PC-3 (cell line): ENCODE results near the gene TEAD3. TPM values are rescaled to one million over a fixed set of nuclear protein-coding genes. Genes with fewer than 3 reads are reported as not detected.

Experiments
- ATAC-seq: fragments of 200-7000 bp; cut with Tn5 transposase; 2 replicates; pipeline ENCODE4 v1.9.1; 2020; ENCODE audit warnings: mild to moderate bottlenecking, moderate library complexity
- BruUV-seq: library from RNA; stranded (reverse); fragments of 400-500 nt; replicated peaks from 2 replicates; lab custom pipeline; 2021; lab: Mats Ljungman, UMichigan
- CTCF ChIA-PET: fragments of 300-600 bp; sonication (Branson Sonifier 250); formaldehyde crosslinking; loops from one replicate; lab custom pipeline; 2022; ENCODE audit warnings: antibody characterized with exemption; lab: Charles Lee
- POLR2A ChIA-PET: fragments of 300-600 bp; sonication (Branson Sonifier 250); formaldehyde crosslinking; loops from one replicate; lab custom pipeline; 2022; ENCODE audit warnings: antibody characterized with exemption; ENCODE audit not compliant: unreplicated experiment; lab: Charles Lee
- DNase-seq: peaks from one replicate; pipeline ENCODE4 v3.0.0-alpha.2; 2015
- H2AFZ ChIP-seq: fragments of 300-600 bp; sonication (generic); 2 replicates; pipeline ENCODE4 v1.6.0; 2016; ENCODE audit warnings: antibody characterized with exemption, low read length
- H3F3A ChIP-seq: fragments of 300-600 bp; sonication (generic); one replicate; pipeline ENCODE4 v1.6.0; 2017; ENCODE audit warnings: antibody characterized with exemption, low read length, control low read depth, mild to moderate bottlenecking; ENCODE audit not compliant: unreplicated experiment
- H3K27ac ChIP-seq: fragments of 300-600 bp; sonication (generic); 2 replicates; pipeline ENCODE4 v1.5.1; 2016; ENCODE audit warnings: mild to moderate bottlenecking, low read length
- H3K27me3 ChIP-seq: fragments of 300-600 bp; sonication (generic); 2 replicates; pipeline ENCODE4 v1.6.1; 2016; ENCODE audit warnings: low read length, mixed read lengths
- H3K36me3 ChIP-seq: fragments of 300-600 bp; sonication (generic); 2 replicates; pipeline ENCODE4 v1.6.1; 2016; ENCODE audit warnings: low read depth, mixed run types, low read length, mixed read lengths
- H3K4me1 ChIP-seq: fragments of 300-600 bp; sonication (generic); 2 replicates; pipeline ENCODE4 v1.5.1; 2016; ENCODE audit warnings: low read length; ENCODE audit not compliant: insufficient read depth
- H3K4me2 ChIP-seq: fragments of 300-600 bp; sonication (generic); 2 replicates; pipeline ENCODE4 v1.6.0; 2016; ENCODE audit warnings: low read length
- H3K4me3 ChIP-seq: fragments of 300-600 bp; sonication (generic); 2 replicates; pipeline ENCODE4 v1.5.1; 2016; ENCODE audit warnings: mild to moderate bottlenecking, low read length, mixed read lengths
- H3K79me2 ChIP-seq: fragments of 300-600 bp; sonication (generic); 2 replicates; pipeline ENCODE4 v1.6.1; 2017; ENCODE audit warnings: low read length, mixed read lengths
- H3K9ac ChIP-seq: fragments of 300-600 bp; sonication (generic); 2 replicates; pipeline ENCODE4 v1.6.0; 2016; ENCODE audit warnings: mild to moderate bottlenecking, low read length
- H3K9me2 ChIP-seq: fragments of 300-600 bp; sonication (generic); replicated peaks from 2 replicates; pipeline ENCODE4 v1.6.1; 2016; ENCODE audit warnings: mixed run types, low read length, mixed read lengths
- H3K9me3 ChIP-seq: fragments of 300-600 bp; sonication (generic); 2 replicates; pipeline ENCODE4 v1.6.1; 2016; ENCODE audit warnings: low read length, mixed read lengths
- H4K20me1 ChIP-seq: fragments of 300-600 bp; sonication (generic); 2 replicates; pipeline ENCODE4 v1.6.1; 2016; ENCODE audit warnings: low read length, mixed read lengths
- EZH2 ChIP-seq: fragments of 300-600 bp; sonication (generic); IDR thresholded peaks from one replicate; pipeline ENCODE4 v1.6.1; 2017; ENCODE audit warnings: antibody characterized with exemption, mild to moderate bottlenecking, low read length; ENCODE audit not compliant: unreplicated experiment
- EZH2phosphoT487 ChIP-seq: fragments of 300-600 bp; sonication (generic); IDR thresholded peaks from 2 replicates; pipeline ENCODE4 v1.6.1; 2018; ENCODE audit warnings: mild to moderate bottlenecking, antibody characterized with exemption, low read length, borderline replicate concordance
- intact Hi-C: fragments of 100-400 bp; cut with micrococcal nuclease; formaldehyde crosslinking; loops from 2 replicates; pipeline ENCODE4 v1.9.0; 2023
- total RNA-seq: library from RNA; depleted of rRNA; stranded (reverse); fragments of >200 nt; gene quantifications from 2 replicates; pipeline ENCODE4 v1.2.3, GENCODE V29; 2014
- TF ChIP-seq, protein P1 (sequence below): fragments of 300-600 bp; sonication (generic); conservative IDR thresholded peaks from 2 replicates; pipeline ENCODE4 v1.5.1; 2017; ENCODE audit warnings: antibody characterized with exemption, low read depth, mild to moderate bottlenecking, low read length

The TEAD3 gene
- total RNA-seq, 1 experiment from 2014 or later = 9.2 TPM

DNA sequence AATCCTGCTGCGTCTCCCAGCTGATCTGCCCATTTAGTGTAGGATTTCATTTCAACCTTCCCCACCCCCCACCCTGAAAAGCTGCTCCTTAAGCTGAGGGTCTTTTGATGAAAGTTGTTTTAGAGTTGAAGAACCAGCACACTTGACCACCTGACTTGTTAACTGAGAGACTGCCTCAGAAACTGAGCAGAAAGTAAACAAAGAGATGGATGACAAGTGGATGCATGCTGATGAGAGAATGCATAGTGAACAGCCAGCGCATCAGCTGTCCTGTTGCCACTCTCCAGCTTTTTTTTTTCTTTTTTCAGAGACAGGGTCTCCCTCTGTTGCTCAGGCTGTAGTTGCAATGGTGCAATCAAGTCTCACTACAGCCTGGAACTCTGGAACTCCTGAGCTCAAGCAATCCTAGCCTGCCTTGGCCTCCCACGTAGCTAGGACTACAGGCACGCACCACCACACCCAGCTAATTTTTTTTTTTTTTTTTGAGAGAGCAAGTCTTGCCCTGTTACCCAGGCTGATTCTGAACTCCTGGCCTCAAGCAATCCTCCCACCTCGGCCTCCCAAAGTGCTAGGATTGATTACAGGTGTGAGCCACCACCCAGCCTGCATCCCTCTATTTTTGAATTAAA is 19.2 kb downstream of the TEAD3 start:
- H3K4me3 ChIP-seq = no peak overlapping the region
- peaks cover 10% of the 10 kb centered on the region; the same call in 1 of the 2 replicates for H4K20me1 ChIP-seq
- H3K4me1 ChIP-seq = no peaks in the 10 kb centered on the region
- ATAC-seq (no peak), DNase-seq (no peak)
- H2AFZ ChIP-seq = no peak overlapping the region
- intact Hi-C loops = no loop called here
- H3F3A ChIP-seq = peaks cover 12% of the 10 kb centered on the region
- no peak overlapping the region for H3K9ac ChIP-seq
- TF ChIP-seq EZH2phosphoT487 (no peak), EZH2 (no peak)
- TF ChIP-seq, protein P1, sequence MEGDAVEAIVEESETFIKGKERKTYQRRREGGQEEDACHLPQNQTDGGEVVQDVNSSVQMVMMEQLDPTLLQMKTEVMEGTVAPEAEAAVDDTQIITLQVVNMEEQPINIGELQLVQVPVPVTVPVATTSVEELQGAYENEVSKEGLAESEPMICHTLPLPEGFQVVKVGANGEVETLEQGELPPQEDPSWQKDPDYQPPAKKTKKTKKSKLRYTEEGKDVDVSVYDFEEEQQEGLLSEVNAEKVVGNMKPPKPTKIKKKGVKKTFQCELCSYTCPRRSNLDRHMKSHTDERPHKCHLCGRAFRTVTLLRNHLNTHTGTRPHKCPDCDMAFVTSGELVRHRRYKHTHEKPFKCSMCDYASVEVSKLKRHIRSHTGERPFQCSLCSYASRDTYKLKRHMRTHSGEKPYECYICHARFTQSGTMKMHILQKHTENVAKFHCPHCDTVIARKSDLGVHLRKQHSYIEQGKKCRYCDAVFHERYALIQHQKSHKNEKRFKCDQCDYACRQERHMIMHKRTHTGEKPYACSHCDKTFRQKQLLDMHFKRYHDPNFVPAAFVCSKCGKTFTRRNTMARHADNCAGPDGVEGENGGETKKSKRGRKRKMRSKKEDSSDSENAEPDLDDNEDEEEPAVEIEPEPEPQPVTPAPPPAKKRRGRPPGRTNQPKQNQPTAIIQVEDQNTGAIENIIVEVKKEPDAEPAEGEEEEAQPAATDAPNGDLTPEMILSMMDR = no peak
- no peaks in the 10 kb centered on the region for H3K27me3 ChIP-seq
- H3K9me2 ChIP-seq = no peaks in the 10 kb centered on the region
- H3K27ac ChIP-seq = no peak overlapping the region
- POLR2A ChIA-PET = interaction anchor here (0.6 kb wide), 1 partner anchor 159 kb away, joined by 4 read pairs; no protein-coding TSS in a partner anchor
- no peak overlapping the region for H3K4me2 ChIP-seq
- no peaks in the 10 kb centered on the region for H3K9me3 ChIP-seq
- BruUV-seq = no TSS peak
- CTCF ChIA-PET = no interaction called here
- no peaks in the 10 kb centered on the region for H3K79me2 ChIP-seq
- peaks cover 6% of the 10 kb centered on the region; the same call in 1 of the 2 replicates for H3K36me3 ChIP-seq

GRCh38 chr6:35477028-35477427 is 19.9 kb downstream of the TEAD3 start:
- H3F3A ChIP-seq = peaks cover 15% of the 10 kb centered on the region
- H3K9me3 ChIP-seq = no peaks in the 10 kb centered on the region
- H3K27me3 ChIP-seq = no peaks in the 10 kb centered on the region
- H3K9me2 ChIP-seq = no peaks in the 10 kb centered on the region
- TF ChIP-seq EZH2 (no peak), EZH2phosphoT487 (no peak)
- DNase-seq = no peak
- H3K4me1 ChIP-seq = no peaks in the 10 kb centered on the region
- peaks cover 12% of the 10 kb centered on the region for H3K36me3 ChIP-seq
- peaks cover 3% of the 10 kb centered on the region; the same call in 1 of the 2 replicates for H3K79me2 ChIP-seq
- no peak for ATAC-seq
- intact Hi-C loops = no loop called here
- H3K4me3 ChIP-seq = no peak overlapping the region
- H3K9ac ChIP-seq = no peak overlapping the region
- H3K4me2 ChIP-seq = no peak overlapping the region
- no peak overlapping the region for H3K27ac ChIP-seq
- POLR2A ChIA-PET = interaction anchor here (0.6 kb wide), 1 partner anchor 159 kb away, joined by 4 read pairs; no protein-coding TSS in a partner anchor
- no peak overlapping the region for H2AFZ ChIP-seq
- peaks cover 16% of the 10 kb centered on the region for H4K20me1 ChIP-seq
- CTCF ChIA-PET = no interaction called here
- no TSS peak for BruUV-seq

DNA sequence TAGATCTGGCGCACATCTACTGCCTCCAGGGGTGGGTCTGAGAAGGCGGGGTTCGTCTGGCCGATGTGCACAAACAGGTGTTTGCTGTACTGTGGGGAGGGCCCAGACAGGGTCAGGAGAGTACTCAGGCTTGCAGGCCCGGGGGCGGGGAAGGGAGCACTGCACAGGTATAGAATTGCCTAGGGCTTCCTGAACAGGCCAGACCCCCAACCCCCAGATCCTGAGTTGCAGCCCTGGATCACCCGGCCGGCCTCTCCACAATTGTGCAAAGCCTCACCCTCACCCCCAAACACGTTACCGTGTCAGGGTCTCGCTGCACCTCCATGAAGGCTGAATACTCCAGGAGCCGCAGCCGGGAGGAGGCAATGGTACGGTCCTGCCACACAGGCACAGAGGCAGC is 20.9 kb downstream of the TEAD3 start:
- peaks cover 22% of the 10 kb centered on the region for H3K36me3 ChIP-seq
- no peak overlapping the region for H3K27ac ChIP-seq
- H3K27me3 ChIP-seq = no peaks in the 10 kb centered on the region
- no peaks in the 10 kb centered on the region for H3K9me3 ChIP-seq
- TF ChIP-seq EZH2 = no peak
- TF ChIP-seq, protein P1 = no peak
- H3K4me3 ChIP-seq = no peak overlapping the region
- CTCF ChIA-PET = no interaction called here
- no peak for ATAC-seq
- no peak overlapping the region for H3K9ac ChIP-seq
- peaks cover 6% of the 10 kb centered on the region for H3K4me1 ChIP-seq
- H4K20me1 ChIP-seq = peaks cover 27% of the 10 kb centered on the region
- POLR2A ChIA-PET = no interaction called here
- peaks cover 13% of the 10 kb centered on the region for H3K79me2 ChIP-seq
- H3K9me2 ChIP-seq = no peaks in the 10 kb centered on the region
- H3K4me2 ChIP-seq = no peak overlapping the region
- no peak for DNase-seq
- H2AFZ ChIP-seq = no peak overlapping the region
- BruUV-seq = no TSS peak
- peaks cover 24% of the 10 kb centered on the region for H3F3A ChIP-seq
- intact Hi-C loops = no loop called here
